NAMALWA (cell line): ENCODE results near the gene PITPNC1.
A peak's percentile ranks its signal among the peaks of the same experiment; 100 is the strongest.

ENCODE experiments used
- DNase-seq: peaks from one replicate; pipeline ENCODE4 v3.0.0-alpha.2; 2015; ENCODE audit warnings: low spot score

PITPNC1 gene

GRCh38 chr17:67554634-67555033, 177.6 kb downstream of the PITPNC1 start:
- DNase-seq = no peak

- DNase-seq = no peak
Measured at GRCh38 chr17:67555855-67556254, 178.8 kb downstream of the PITPNC1 start.

- DNase-seq = no peak
Measured at GRCh38 chr17:67557052-67557845, 180.2 kb downstream of the PITPNC1 start.

GRCh38 chr17:67557921-67558320, 180.8 kb downstream of the PITPNC1 start:
- DNase-seq = no peak

- DNase-seq = no peak
Measured at GRCh38 chr17:67558740-67559380, 181.8 kb downstream of the PITPNC1 start.

- no peak for DNase-seq
Measured at GRCh38 chr17:67559381-67559966, 182.4 kb downstream of the PITPNC1 start.

GRCh38 chr17:67562005-67562404, 184.9 kb downstream of the PITPNC1 start:
- no peak for DNase-seq

- DNase-seq = no peak
Measured at GRCh38 chr17:67563692-67564228, 186.7 kb downstream of the PITPNC1 start.

GRCh38 chr17:67565068-67565467, 188.0 kb downstream of the PITPNC1 start:
- no peak for DNase-seq

GRCh38 chr17:67566656-67567055, 189.6 kb downstream of the PITPNC1 start:
- no peak for DNase-seq

GRCh38 chr17:67569015-67569451, 192.0 kb downstream of the PITPNC1 start:
- DNase-seq = peak; percentile 64

GRCh38 chr17:67569873-67570272, 192.8 kb downstream of the PITPNC1 start:
- DNase-seq = peak; percentile 44

- DNase-seq = peak; percentile 44
Measured at GRCh38 chr17:67570797-67571196, 193.7 kb downstream of the PITPNC1 start.

GRCh38 chr17:67571478-67571877, 194.4 kb downstream of the PITPNC1 start:
- DNase-seq = peak; percentile 41

GRCh38 chr17:67573987-67574657, 197.0 kb downstream of the PITPNC1 start:
- no peak for DNase-seq

GRCh38 chr17:67574658-67575293, 197.7 kb downstream of the PITPNC1 start:
- peak; percentile 97 for DNase-seq

GRCh38 chr17:67575325-67575724, 198.2 kb downstream of the PITPNC1 start:
- peak; percentile 95 for DNase-seq

- DNase-seq = no peak
Measured at GRCh38 chr17:67576471-67577115, 199.5 kb downstream of the PITPNC1 start.

- DNase-seq = no peak
Measured at GRCh38 chr17:67577429-67578141, 200.5 kb downstream of the PITPNC1 start.

GRCh38 chr17:67578142-67578457, 201.0 kb downstream of the PITPNC1 start:
- no peak for DNase-seq
